Kidney glomerular epithelial cell (primary cell): ENCODE measurements around the gene KLHL26.

Experiments used
- DNase-seq: peaks from one replicate; lab custom pipeline; 2025; lab: John Stamatoyannopoulos, UW

The KLHL26 gene

DNA sequence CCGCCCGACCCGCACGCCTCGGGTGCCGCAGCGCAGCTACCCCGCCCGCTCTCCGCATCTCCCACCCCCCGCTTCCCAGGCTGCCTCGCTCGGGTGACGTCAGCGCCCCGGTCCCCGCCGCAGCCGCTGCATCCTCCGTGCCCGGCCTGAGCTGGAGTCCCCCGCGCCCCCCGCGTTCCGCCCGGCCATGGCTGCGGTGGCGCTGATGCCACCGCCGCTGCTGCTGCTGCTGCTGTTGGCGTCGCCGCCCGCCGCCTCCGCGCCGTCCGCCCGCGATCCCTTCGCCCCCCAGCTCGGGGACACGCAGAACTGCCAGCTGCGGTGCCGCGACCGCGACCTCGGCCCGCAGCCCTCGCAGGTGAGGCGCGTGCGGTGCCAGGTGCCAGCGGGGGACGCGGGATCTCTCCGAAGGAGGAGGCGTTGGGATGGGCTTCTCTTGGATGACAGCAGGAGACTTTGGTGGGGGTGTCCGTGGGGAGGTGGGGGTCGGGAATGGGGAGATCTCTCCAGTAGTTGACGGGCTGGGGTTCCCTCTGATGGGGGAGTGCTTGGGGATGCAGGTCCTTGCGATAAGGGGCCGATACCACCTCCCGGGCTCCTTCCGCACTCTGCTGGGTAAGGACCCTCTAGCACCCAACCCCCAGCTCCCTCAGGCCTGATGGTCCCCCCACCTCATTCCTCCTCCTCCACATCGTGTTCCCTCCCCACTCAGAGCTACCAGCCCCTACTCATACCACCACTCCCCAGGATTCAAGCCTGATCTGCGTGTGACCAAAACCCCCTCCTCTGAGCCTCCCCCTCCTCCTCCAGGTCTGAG, 23.8 kb upstream of the KLHL26 start, which contains the start of gene TMEM59L:
Gene TMEM59L, plus strand, starts transcription at position 99 of the 817 bp plus-strand sequence. Its CDS starts 89 bp downstream, at position 188.
- no peak for DNase-seq

DNA sequence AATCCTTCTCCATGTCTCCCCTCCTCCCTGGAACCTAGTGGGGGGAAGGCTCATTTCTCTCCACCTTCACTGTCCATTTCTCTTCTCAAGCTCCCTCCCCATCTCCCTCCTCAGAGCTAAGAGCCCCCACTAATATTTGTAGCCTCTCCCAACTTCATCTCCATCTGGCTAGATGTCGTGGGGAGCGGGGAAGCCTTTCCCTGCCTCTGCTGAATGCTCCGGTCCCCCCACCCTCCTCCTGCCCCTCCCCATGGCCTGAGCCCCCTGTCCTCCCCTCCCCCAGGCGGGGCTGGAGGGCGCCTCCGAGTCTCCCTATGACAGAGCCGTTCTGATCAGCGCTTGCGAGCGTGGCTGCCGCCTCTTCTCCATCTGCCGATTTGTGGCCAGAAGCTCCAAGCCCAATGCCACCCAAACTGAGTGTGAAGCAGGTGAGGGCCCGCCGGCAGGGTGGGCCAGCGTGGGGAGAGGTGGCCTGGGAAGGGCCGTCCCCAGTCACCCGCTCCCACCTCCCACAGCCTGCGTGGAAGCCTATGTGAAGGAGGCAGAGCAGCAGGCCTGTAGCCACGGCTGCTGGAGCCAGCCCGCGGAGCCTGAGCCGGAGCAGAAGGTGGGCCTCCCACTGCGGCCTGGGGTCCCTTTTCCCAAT, 23.1 kb upstream of the KLHL26 start:
- no peak for DNase-seq

DNA sequence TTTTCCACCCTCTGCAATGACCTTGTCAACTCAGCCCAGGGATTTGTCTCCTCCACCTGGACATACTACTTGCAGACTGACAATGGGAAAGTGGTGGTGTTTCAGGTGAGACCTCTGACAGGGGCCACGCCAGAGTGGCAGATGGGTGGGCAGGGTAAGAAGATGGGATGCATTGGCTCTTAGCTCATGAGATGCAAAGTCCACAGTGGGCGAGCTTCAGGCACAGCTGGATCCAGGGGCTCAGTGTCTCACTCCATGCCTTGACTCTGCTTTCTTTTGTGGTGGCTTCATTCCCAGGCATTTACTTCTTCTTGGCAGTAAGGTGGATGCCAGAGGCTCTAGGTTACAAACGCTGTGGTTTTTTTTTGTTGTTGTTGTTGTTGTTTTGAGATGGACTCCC, 20.8 kb upstream of the KLHL26 start:
- DNase-seq: no peak

DNA sequence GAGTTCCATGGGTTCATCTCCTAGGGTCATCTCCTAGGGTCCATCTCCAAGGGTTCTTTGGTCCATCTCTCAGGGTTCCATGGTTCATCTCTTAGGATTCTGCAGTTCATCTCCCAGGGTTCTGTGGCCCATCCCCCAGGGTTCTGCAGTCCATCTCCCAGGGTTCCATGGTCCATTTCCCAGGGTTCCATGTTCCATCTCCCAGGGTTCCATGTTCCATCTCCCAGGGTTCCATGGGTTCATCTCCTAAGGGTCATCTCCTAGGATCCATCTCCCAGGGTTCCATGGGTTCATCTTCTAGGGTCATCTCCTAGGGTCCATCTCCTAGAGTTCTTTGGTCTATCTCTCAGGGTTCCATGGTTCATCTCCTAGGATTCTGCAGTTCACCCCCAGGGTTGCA, 19.3 kb upstream of the KLHL26 start:
- no peak for DNase-seq

DNA sequence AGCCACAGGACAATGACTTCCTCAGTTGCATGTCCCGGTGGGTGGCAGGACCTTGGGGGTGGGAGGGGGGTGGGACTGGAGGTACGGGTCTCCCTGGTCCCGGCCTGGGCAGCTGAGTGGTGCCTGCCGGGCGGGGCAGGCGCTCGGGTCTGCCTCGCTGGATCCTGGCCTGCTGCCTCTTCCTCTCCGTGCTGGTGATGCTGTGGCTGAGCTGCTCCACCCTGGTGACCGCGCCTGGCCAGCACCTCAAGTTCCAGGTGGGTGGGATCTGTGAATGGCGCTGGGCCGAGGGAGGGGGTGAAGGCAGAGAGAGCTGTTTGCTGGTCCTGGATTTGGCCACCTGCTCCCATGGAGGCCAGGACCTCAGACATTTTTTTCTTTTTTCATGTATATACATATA, 18.6 kb upstream of the KLHL26 start:
- DNase-seq: no peak

DNA sequence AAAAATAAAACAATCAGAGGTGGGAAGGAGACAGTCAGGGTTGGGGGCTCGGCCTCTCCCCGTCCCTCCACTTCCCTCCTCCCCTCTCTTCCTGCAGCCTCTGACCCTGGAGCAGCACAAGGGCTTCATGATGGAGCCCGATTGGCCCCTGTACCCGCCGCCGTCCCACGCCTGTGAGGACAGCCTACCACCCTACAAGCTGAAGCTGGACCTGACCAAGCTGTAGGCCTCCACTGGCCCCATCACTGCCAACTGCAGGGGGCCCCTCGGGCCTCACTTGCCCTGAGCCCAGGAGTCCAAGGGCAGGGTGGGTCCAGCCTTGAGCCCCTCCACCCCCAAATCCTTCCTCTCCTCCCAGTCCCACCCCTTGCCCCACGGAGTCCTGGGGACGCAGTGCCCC, 16.5 kb upstream of the KLHL26 start:
- no peak for DNase-seq

DNA sequence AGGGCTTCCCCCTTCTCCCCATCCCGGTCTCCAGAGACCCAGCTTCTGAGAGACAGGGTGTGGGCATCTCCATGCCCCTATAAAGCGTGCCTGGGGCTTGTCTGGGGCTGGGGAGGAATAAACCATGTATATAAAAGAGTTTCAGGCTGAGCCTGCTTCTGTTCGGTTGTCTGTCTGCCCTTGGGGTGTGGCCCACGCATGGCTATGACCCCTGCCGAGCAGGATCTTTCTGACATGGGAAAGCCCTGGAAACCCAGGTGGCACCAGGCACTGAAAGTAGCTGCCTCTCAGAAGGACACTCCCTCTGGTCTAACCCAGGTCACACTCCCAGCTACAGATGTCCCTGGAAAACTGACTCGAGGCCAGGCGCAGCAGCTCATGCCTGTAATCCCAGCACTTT, 15.9 kb upstream of the KLHL26 start:
- no peak for DNase-seq

DNA sequence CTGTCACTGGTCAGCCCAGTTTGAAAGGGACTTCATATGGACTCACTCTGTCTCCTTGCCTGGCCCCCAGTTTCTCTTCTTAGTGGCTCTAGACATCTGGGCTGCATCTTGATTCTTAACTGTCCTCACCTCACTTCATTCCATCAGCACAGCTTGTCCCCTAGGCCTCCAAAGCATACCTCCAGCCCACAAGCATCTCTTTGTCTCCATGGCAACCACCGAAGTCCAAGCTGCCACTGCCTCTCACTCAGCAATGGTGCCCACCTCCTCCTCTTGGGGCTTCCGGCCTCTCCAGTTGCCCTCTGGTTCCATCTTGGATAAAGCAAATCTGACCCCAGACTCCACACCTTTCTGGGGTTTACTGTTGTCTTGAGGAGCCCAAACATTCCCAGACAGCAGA, 9.9 kb upstream of the KLHL26 start:
- DNase-seq: no peak

DNA sequence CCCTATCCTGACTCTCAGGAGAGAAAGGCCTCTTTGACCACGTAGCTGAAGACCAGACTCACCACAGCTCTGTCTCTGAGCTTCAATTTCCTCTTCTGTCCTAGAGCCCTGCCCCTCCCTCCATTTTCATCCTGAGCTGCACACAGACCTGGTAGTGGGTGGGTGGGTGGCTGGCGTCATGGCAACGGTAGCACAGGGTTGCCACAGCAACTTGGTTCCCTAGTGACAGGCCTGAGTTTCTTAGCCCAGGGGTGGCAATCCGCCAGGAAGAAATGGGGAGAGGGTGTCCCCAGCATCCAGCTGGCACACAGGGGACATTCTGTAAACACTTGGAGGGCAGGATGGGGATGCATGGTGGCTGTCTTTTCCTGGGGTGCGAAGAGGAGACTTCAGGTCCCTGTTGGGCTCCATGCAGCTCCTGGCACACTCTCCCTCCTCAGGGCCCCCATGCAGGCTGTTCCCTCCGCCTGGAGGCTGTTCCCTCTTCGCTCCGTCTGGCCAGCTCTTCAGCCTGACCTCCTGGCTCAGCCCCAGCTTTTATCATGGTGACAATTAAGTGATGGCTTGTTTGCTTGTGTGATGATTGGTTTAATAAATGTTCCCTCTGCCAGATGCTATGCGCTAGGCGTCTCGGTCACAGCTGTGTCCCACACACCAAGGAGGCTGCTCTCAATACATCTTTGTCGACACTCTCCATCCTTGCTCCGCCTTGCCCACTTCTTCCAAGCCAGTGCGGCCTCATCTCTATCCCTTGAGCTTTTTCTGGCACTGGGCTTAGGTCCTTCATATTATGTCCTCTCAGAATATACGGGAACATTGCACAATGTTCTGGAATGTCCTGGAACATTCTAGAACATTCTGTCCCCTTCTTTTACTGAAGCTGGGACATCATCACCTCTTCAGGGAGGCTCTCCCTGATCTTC, 7.4 kb upstream of the KLHL26 start:
- no peak for DNase-seq

DNA sequence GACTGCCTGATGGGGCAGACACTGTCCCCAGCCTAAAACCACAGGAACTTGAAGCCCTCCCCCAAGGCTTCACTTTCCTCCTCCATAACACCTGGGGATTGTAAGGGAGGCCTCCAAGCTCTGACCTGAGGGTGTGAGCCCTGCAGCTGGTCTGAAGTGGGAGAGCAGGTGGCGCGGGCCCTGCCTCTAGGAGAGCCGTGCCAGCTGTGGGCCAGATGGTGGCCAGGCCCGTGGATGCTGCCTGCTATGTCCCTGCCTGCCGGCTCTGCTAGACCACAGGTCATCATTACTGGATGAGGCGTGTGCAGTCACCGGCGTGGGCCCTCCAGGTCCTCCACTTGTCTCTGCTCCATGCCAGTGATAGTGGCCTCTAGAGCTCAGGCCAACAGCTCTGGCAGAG, 3.5 kb upstream of the KLHL26 start:
- DNase-seq: no peak

DNA sequence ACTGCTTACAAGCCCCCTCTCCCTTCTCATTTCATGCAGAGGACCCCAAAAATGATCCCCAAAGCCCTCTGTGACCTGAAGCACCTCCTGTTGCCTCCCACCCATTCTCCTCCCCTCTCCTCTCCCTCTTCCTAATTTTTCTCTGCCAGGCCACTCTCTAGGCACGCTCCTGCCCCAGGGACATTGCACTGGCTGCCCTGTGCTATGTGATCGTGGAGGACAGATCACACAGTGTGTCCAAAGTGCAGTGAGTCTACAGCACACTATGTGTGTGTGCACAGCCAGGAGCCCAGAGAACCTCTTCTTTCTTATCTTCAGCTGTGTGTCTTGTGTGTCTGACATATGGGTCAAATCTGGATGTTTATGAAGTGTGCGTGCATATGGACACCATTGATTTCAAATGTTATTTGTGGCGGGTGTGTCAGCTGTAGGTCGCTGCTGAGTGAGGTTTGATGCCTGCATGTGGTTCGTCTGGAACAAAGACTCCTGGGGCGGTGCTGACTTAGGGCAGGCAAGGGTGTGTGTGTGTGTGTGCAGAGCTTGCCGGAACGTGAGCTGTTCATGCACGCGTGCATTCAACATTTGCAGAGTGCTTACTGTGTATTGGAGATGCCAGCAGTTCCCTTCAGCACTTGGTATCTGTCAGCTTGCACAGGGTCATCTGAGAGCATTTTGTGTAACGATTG, 2.1 kb upstream of the KLHL26 start:
- no peak for DNase-seq

DNA sequence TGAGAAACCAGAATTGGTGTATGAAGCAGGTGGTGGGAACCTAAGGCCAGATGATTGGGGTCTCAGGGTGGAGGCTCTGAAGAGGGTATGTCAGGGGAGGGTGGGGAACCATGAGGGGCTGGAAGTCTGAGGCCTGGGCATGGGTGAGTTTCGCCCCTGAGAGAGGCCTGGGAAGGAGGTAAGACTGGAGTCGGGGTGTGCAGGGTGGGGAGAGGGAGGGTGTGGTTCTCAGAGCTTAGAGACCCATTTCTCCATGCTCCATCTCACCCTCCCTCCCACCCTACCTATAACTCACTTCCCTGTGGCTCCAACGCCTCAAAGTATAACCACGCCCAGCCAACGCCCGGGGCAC, 1.0 kb upstream of the KLHL26 start:
- DNase-seq: no peak

DNA sequence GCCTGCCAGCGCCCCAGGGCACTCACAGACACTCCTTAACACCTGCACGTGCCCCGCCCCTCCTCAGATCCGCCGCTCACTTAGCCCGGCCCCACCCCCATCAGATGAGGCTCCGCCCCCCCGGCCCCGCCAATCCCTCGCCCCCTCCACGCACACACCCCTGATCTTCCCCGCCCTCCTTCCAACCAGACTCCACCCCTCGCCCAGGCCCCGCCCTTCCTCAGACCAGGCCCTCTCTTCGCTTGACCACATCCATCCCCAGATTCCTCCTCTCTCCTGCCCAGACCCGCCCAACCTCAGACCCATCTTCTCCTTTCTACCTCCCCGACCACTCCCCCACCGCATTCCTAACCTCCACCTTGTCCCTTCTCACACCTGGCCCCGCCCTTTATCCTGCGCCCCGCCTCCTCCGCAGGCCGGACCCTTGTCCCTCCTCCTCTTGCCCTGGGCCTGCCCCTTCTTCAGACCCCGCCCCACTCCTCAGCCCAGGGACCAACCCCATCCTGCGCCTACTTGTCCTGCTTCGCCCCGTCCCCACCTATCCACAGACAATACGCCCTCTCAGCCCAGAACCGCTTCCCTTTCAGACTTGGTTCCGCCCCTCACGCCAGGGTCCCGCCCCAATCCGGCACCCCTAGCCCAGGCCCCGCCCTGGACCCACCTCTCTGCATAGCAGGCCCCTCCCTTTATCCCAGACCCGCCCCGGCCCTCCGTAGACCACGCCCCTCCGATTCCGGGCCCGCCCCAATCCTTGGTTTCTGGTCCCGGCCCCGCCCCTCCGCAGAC, 452 bp upstream of the KLHL26 start:
- DNase-seq: peak; percentile 93

DNA sequence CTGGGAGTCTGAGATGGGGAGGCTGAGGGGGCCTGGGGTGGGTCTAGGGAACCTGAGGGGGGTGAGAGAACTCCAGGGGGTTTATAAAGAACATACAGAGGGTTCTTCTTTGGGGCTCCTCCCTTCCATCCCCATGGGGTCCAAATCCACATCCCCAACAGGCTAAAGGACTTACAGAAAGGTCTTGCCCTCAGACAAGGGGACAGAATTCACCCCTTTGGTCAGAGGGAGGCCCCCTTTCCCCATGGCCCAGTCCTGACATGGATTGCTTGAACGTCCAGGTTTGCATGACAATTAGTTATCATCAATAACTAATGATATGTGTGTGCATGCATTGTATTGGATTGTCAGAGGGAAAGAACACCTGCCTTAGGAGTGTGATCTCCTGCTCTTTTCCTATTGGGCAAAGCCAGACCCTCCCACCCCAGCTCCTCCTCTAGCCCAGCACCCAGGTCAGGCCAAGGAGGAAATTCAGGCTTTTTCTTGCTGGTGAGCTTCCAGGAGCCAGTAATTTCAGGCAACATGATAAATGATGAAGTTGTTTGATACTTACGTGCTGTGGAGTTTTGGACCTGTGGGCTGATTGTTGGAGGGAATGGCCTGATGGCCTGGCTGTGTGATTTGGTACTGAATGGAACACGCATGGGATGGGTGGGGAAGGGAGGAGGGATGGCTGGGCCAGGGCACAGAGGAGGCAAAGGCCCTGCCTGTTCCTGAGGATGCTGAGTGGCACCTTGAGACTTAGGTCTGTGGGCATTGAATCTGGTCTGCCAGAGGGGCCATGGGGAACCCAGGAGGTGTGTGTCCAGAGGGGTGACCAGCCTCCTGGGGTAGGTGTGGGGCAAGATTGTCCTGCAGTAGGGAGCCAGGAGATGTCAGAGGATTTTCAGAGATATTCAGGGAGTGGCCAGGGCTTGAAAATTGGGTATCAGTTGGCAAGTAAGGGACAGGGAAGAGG, 1.1 kb downstream of the KLHL26 start:
- no peak for DNase-seq

DNA sequence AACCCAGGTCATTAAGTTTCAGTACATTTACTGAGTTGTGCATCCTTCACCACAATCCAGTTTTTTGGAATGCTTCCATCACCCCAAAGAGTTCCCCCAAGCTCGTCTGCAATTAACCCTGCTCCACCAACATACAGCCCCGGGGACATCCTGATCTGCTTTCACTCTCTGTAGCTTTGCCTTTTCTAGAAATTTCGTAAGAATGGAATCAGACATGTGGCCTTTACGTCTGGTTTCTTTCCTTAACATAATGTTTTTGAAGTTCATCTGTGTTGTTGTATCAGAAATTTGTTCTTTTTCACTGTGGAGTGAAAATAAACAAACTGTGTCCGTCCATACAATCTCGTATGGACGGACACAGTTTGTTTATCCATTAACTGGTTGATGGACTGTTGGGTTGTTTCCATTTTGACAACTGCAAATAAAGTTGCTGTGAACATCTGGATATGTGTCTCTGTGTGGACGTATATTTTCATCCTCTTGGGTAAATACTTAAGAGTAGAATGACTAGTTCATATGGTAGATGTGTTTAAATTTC, 2.9 kb downstream of the KLHL26 start:
- DNase-seq: no peak

DNA sequence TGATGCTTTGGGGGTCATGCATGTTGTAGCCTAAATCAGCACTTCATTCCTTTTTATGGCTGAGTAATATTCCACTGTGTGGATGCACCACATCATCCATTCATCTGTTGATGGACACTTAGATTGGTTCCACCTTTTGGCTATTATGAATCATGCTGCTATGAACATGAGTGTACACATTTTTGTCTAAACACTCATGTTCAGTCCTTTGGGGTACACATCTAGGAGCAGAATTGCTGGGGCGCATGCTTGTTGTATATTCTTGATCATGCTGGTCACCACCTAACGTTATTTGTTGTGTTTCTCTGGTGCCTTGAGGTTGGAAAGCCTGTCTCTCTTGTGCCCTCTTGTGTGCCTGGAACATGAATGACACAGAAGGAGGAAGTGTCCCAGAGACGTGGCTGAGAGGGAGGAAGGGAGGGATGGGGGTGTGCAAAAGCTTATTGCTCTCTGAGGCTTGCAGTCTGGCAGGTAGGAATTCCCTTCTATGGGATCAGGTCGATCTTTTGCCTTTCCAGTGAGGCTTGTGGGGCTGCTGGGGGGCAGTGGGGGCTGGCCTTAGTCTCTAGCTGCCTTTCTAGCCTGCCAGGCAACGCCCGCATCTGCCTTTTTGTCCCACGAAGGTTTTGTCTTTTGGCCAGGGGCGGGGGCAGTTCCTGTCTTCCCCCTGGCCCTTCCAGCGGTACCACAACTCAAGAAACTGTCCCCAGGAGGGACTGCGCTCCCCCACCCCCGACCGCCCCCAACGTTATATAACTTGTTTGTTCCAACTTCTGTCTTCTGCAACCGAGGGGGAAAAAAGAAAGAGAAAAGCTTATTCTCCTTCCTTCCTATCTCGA, 7.6 kb downstream of the KLHL26 start:
- no peak for DNase-seq

DNA sequence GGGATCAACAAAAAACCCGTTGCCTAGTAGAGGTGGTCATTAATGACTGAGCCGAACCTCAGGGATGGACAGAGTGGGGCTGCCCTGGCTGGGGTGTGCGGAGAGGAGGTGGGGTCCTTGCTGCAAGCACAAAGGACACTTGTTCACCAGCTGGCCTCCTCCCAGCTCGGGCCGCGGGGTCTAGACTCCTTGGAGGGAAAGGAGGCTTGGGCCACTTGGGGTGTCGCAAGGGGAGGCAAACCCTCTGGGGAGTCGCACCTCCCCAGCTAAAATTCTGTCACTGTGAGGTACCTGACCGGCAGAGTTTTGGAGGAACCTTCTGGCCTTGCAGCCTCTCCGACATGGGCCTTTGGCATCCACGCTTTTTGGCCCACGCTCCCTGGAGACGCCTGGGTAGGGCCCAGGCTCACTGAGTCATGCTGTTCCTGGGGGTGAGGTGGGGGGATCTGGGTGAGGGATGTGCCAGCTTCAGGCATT, 8.2 kb downstream of the KLHL26 start:
- DNase-seq: no peak

DNA sequence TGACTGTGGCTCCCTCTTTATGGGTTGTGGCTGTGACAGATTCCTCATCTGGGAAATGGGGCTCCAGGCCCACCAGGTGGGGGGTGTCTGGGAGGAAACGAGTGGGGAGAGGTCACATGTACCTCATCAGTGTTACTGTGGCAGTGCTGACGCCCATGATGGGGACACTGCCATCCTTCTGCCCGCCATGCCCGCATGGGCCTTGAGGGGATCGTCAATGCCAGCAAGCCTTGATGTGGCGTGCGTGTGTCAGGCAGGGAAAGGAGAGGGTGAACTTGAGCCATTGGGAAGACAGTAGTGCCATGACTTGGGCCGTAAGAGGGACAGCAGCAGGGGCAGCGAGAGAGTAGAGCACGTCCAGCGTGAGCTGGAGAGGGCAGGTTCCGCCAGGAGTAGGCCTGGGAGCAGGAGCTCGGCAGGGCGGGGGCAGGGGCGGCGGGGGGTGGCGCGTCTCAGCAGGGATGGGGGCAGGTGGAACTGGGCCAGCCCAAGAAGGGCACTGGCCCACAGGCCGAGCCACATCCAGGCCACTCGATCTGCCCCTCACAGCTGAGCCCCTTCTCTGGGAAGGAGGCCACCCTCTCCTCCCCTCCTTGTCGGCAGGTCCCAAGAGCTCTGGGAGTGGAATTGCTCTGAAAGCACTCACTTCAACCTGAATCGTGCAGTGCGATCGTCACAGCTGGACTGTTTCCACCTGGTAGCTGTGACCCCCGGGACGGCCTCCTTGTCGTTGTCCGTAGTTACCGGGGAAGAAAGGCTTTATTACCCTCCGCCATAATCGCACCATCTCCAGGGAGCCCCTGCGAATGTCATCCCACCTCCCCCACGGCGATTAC, 9.9 kb downstream of the KLHL26 start:
- DNase-seq: no peak
